ENCODE data around the gene ARPP21.

ARPP21 gene

GRCh38 chr3:35649405-35649804 lies 10.1 kb downstream of the ARPP21 start:
- no peak for DNase-seq (ENCODE audit: low read depth in 2 of 2)
- TF ChIP-seq, protein P1, sequence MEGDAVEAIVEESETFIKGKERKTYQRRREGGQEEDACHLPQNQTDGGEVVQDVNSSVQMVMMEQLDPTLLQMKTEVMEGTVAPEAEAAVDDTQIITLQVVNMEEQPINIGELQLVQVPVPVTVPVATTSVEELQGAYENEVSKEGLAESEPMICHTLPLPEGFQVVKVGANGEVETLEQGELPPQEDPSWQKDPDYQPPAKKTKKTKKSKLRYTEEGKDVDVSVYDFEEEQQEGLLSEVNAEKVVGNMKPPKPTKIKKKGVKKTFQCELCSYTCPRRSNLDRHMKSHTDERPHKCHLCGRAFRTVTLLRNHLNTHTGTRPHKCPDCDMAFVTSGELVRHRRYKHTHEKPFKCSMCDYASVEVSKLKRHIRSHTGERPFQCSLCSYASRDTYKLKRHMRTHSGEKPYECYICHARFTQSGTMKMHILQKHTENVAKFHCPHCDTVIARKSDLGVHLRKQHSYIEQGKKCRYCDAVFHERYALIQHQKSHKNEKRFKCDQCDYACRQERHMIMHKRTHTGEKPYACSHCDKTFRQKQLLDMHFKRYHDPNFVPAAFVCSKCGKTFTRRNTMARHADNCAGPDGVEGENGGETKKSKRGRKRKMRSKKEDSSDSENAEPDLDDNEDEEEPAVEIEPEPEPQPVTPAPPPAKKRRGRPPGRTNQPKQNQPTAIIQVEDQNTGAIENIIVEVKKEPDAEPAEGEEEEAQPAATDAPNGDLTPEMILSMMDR (IDR thresholded peaks at IDR 0.05; ENCODE audit: low read depth, low read length), result no peak
- no peak overlapping the region for H3K4me3 ChIP-seq (replicated peaks in 1 of 2; ENCODE audit: low read depth in 2 of 2, low read length in 2 of 2)

DNA sequence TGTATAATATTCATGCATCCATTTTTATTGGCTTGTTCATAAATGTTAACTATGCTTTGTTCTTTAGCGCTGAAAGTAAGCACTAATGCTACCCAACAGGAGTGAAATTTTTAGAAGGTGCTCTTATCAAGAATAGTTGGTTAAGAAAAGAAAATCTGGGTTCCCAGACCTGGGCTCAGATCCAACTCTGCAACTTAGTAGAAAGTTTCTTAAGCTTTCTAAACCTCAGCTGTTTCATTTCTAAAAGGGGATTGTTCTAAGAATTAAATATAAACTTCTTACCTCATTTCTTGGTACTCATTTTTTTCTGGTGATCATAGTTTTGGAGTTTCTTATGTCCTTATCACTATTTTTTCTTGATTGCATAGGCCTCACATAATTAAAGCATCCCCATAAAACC lies 12.1 kb downstream of the ARPP21 start:
- TF ChIP-seq, protein P1 (IDR thresholded peaks at IDR 0.05; ENCODE audit: low read depth, low read length), result no peak
- DNase-seq (ENCODE audit: low read depth in 2 of 2), result peak in 1 of 2 donors; percentile 29
- no peak overlapping the region for H3K4me3 ChIP-seq (replicated peaks in 1 of 2; ENCODE audit: low read depth in 2 of 2, low read length in 2 of 2)

DNA sequence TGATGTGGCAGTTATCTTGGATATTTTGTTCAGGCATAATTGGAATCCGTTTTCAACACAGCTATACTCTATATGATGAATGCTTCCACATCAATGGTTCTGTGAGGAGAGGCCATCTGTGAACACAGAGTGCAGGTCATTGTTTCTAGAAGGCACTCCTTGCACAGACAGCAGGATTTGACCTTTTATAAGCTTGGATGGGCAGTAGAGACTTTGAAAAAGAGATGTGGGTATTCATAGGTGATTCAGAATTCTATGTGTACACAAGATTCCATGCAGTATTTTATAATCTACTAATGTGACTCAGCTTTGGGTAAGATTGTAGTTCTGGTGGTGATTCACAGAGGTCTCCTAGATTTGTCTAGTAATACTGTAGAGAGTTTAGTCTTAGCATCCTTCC lies 12.5 kb downstream of the ARPP21 start:
- no peak overlapping the region for H3K4me3 ChIP-seq (replicated peaks in 1 of 2; ENCODE audit: low read depth in 2 of 2, low read length in 2 of 2)
- peak; percentile 14 to 66 for DNase-seq (ENCODE audit: low read depth in 2 of 2)
- TF ChIP-seq, protein P1 (IDR thresholded peaks at IDR 0.05; ENCODE audit: low read depth, low read length), result no peak

DNA sequence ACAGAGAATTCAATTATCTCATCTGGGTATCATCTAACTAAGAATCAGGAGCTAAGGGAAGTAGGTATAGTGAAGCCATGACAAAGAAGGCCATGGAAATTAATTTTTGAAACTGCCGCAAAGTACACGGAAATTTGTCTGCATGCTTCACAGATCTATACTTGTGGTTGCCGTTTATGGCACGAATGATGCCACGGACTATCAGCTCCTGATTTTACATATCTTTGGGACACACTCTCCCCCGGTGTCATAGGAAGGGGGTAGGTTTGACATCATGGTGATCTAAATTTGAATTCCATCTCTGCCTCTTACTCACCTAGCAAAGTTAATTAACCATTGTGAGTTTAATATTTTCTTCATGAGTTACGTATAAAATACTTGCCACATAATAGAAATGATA lies 14.0 kb downstream of the ARPP21 start:
- H3K4me3 ChIP-seq (replicated peaks in 1 of 2; ENCODE audit: low read depth in 2 of 2, low read length in 2 of 2), result no peak overlapping the region
- TF ChIP-seq, protein P1 (IDR thresholded peaks at IDR 0.05; ENCODE audit: low read depth, low read length), result no peak
- no peak for DNase-seq (ENCODE audit: low read depth in 2 of 2)

- TF ChIP-seq, protein P1 (IDR thresholded peaks at IDR 0.05; ENCODE audit: low read depth, low read length), result no peak
- DNase-seq (ENCODE audit: low read depth in 2 of 2), result no peak
- H3K4me3 ChIP-seq (replicated peaks in 1 of 2; ENCODE audit: low read depth in 2 of 2, low read length in 2 of 2), result no peak overlapping the region
Measured at GRCh38 chr3:35654476-35654875, 15.2 kb downstream of the ARPP21 start.

DNA sequence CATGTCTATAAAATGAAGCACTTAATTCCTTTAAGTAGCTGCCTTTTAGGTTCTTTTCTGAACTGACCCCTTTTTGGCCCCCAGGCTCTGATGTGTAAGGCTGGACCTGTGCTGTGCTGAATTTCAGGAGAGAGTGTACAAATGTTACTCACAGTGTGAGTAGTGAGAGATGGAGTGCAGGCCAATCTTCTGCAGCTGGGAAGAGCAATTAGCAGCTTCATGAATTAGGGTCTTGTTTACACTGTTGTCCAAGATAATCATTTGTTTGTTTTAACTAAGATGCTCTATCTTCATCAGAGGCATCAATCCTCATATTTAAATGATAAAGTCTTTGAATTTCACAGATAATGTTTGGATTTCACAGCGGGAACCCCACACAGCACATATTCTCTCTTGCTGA lies 19.4 kb downstream of the ARPP21 start:
- TF ChIP-seq, protein P1 (IDR thresholded peaks at IDR 0.05; ENCODE audit: low read depth, low read length), result no peak
- no peak overlapping the region for H3K4me3 ChIP-seq (replicated peaks in 1 of 2; ENCODE audit: low read depth in 2 of 2, low read length in 2 of 2)
- no peak for DNase-seq (ENCODE audit: low read depth in 2 of 2)

- DNase-seq (ENCODE audit: low read depth in 2 of 2), result no peak
- TF ChIP-seq, protein P1 (IDR thresholded peaks at IDR 0.05; ENCODE audit: low read depth, low read length), result peak; percentile 8
- H3K4me3 ChIP-seq (replicated peaks in 1 of 2; ENCODE audit: low read depth in 2 of 2, low read length in 2 of 2), result no peak overlapping the region
Measured at GRCh38 chr3:35659768-35660167, 20.4 kb downstream of the ARPP21 start.
